ENCODE data around the gene RBBP4.

RBBP4 gene

GRCh38 chr1:32613472-32613871, 37.5 kb upstream of the RBBP4 start:
- H3K4me2 ChIP-seq (ENCODE audit: low read length), result no peak overlapping the region
- H3K27me3 ChIP-seq (ENCODE audit: control insufficient read depth, low read length), result no peaks in the 10 kb centered on the region
- H3K9me2 ChIP-seq (replicated peaks; ENCODE audit: control insufficient read depth, low read length), result no peaks in the 10 kb centered on the region
- H3K9me3 ChIP-seq (ENCODE audit: control insufficient read depth, insufficient read depth, low read length), result no peaks in the 10 kb centered on the region
- no peaks in the 10 kb centered on the region for H3K79me2 ChIP-seq (ENCODE audit: control insufficient read depth, low read length)
- no peak overlapping the region for H3K27ac ChIP-seq (ENCODE audit: low read depth, low read length)
- no peak overlapping the region for H3K4me3 ChIP-seq (ENCODE audit: low read length)
- peaks cover 6% of the 10 kb centered on the region for H3F3A ChIP-seq (ENCODE audit: control insufficient read depth, insufficient read depth)
- H4K20me1 ChIP-seq (ENCODE audit: control insufficient read depth, insufficient read depth, low read depth, low read length), result no peaks in the 10 kb centered on the region
- TF ChIP-seq EZH2phosphoT487 (IDR thresholded peaks at IDR 0.05; ENCODE audit: borderline replicate concordance, low read length) (no peak), CTCF (IDR thresholded peaks at IDR 0.05; ENCODE audit: low read depth, low read length, poor library complexity, severe bottlenecking) (no peak)
- no peaks in the 10 kb centered on the region for H3K36me3 ChIP-seq (ENCODE audit: control insufficient read depth, low read length)
- 0 out of 2 replicates have a peak, but pooled peaks cover 4% of the 10 kb centered on the region for H3K4me1 ChIP-seq (ENCODE audit: control insufficient read depth, low read length)

- Histone ChIP-seq H3K4me2 (ENCODE audit: low read length) (no peak overlapping the region), H3K9me2 (replicated peaks; ENCODE audit: control insufficient read depth, low read length) (no peaks in the 10 kb centered on the region)
These were observed 32.3 kb upstream of the RBBP4 start for GRCh38 chr1:32618673-32619221.

GRCh38 chr1:32619701-32620485, 31.1 kb upstream of the RBBP4 start:
- no peaks in the 10 kb centered on the region for H3K9me3 ChIP-seq (ENCODE audit: control insufficient read depth, insufficient read depth, low read length)
- no peaks in the 10 kb centered on the region for H3K27me3 ChIP-seq (ENCODE audit: control insufficient read depth, low read length)
- H3K4me2 ChIP-seq (ENCODE audit: low read length), result no peak overlapping the region
- peaks cover 9% of the 10 kb centered on the region; the same call in 1 of the 2 replicates for H3F3A ChIP-seq (ENCODE audit: control insufficient read depth, insufficient read depth)
- no peaks in the 10 kb centered on the region for H4K20me1 ChIP-seq (ENCODE audit: control insufficient read depth, insufficient read depth, low read depth, low read length)
- no peak overlapping the region for H3K4me3 ChIP-seq (ENCODE audit: low read length)
- H3K27ac ChIP-seq (ENCODE audit: low read depth, low read length), result no peak overlapping the region
- H3K4me1 ChIP-seq (ENCODE audit: control insufficient read depth, low read length), result no peaks in the 10 kb centered on the region
- no peaks in the 10 kb centered on the region for H3K9me2 ChIP-seq (replicated peaks; ENCODE audit: control insufficient read depth, low read length)
- H3K36me3 ChIP-seq (ENCODE audit: control insufficient read depth, low read length), result peaks cover 50% of the 10 kb centered on the region
- TF ChIP-seq EZH2phosphoT487 (IDR thresholded peaks at IDR 0.05; ENCODE audit: borderline replicate concordance, low read length) (no peak), CTCF (IDR thresholded peaks at IDR 0.05; ENCODE audit: low read depth, low read length, poor library complexity, severe bottlenecking) (peak; percentile 37)
- H3K79me2 ChIP-seq (ENCODE audit: control insufficient read depth, low read length), result no peaks in the 10 kb centered on the region

More at GRCh38 chr1:32618673-32619221, 32.3 kb upstream of the RBBP4 start:
- no peaks in the 10 kb centered on the region for H3K4me1 ChIP-seq (ENCODE audit: control insufficient read depth, low read length)
- no peak overlapping the region for H3K27ac ChIP-seq (ENCODE audit: low read depth, low read length)
- H3K36me3 ChIP-seq (ENCODE audit: control insufficient read depth, low read length), result peaks cover 43% of the 10 kb centered on the region
- TF ChIP-seq EZH2phosphoT487 (IDR thresholded peaks at IDR 0.05; ENCODE audit: borderline replicate concordance, low read length) (no peak), CTCF (IDR thresholded peaks at IDR 0.05; ENCODE audit: low read depth, low read length, poor library complexity, severe bottlenecking) (no peak)
- no peaks in the 10 kb centered on the region for H4K20me1 ChIP-seq (ENCODE audit: control insufficient read depth, insufficient read depth, low read depth, low read length)
- no peaks in the 10 kb centered on the region for H3K9me3 ChIP-seq (ENCODE audit: control insufficient read depth, insufficient read depth, low read length)
- no peaks in the 10 kb centered on the region for H3K27me3 ChIP-seq (ENCODE audit: control insufficient read depth, low read length)
- no peak overlapping the region for H3K4me3 ChIP-seq (ENCODE audit: low read length)
- no peaks in the 10 kb centered on the region for H3K79me2 ChIP-seq (ENCODE audit: control insufficient read depth, low read length)
- peaks cover 6% of the 10 kb centered on the region; the same call in 1 of the 2 replicates for H3F3A ChIP-seq (ENCODE audit: control insufficient read depth, insufficient read depth)
